Measurements from ENCODE around the gene INHA. TPM values are rescaled to one million over a fixed set of nuclear protein-coding genes. Genes with fewer than 3 reads are reported as not detected.

Gene INHA
- total RNA-seq, 1 donor from 2014 or later: 1.2 TPM

DNA sequence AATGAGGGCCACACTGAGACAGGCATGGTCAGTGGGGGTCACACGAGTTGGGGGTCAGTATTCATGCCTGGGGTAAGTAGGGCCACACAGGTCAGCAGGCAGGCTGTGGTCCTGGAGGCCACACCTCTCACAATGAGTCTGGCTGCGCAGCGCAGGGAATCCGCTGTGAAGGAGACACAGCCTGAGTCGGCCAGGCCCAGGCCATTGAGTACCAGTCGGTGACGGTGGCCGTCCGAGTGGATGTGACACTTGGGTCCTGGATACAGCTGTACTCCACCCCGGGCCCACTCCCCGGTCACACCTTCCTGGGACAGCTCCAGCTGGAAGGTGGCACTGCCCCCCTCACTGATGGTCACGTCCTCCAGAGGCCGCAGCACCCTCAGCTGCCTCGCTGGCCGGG lies 17.8 kb upstream of the INHA start:
- Mint-ChIP-seq H3K27me3 (ENCODE audit: unreplicated experiment) (no peaks in the 10 kb centered on the region), H3K4me1 (ENCODE audit: unreplicated experiment) (peaks cover 15% of the 10 kb centered on the region), H3K36me3 (ENCODE audit: unreplicated experiment) (peaks cover 5% of the 10 kb centered on the region), H3K4me3 (ENCODE audit: unreplicated experiment) (no peak overlapping the region), H3K9me3 (ENCODE audit: unreplicated experiment) (no peaks in the 10 kb centered on the region), H3K27ac (ENCODE audit: unreplicated experiment) (no peak overlapping the region)
- no peak for TF ChIP-seq CTCF (IDR thresholded peaks at IDR 0.05)
- no peak for DNase-seq (ENCODE audit: extremely low spot score, unreplicated experiment)

GRCh38 chr2:219555956-219556355 lies 16.2 kb upstream of the INHA start:
- Mint-ChIP-seq H3K9me3 (ENCODE audit: unreplicated experiment) (no peaks in the 10 kb centered on the region), H3K27me3 (ENCODE audit: unreplicated experiment) (no peaks in the 10 kb centered on the region), H3K27ac (ENCODE audit: unreplicated experiment) (no peak overlapping the region), H3K4me1 (ENCODE audit: unreplicated experiment) (peaks cover 13% of the 10 kb centered on the region), H3K4me3 (ENCODE audit: unreplicated experiment) (no peak overlapping the region), H3K36me3 (ENCODE audit: unreplicated experiment) (peaks cover 5% of the 10 kb centered on the region)
- no peak for DNase-seq (ENCODE audit: extremely low spot score, unreplicated experiment)
- no peak for TF ChIP-seq CTCF (IDR thresholded peaks at IDR 0.05)

GRCh38 chr2:219556413-219556812 lies 15.7 kb upstream of the INHA start:
- no peak for DNase-seq (ENCODE audit: extremely low spot score, unreplicated experiment)
- H3K27me3 Mint-ChIP-seq (ENCODE audit: unreplicated experiment): no peaks in the 10 kb centered on the region
- H3K27ac Mint-ChIP-seq (ENCODE audit: unreplicated experiment): no peak overlapping the region
- no peaks in the 10 kb centered on the region for H3K9me3 Mint-ChIP-seq (ENCODE audit: unreplicated experiment)
- H3K36me3 Mint-ChIP-seq (ENCODE audit: unreplicated experiment): peaks cover 5% of the 10 kb centered on the region
- peaks cover 11% of the 10 kb centered on the region for H3K4me1 Mint-ChIP-seq (ENCODE audit: unreplicated experiment)
- no peak for TF ChIP-seq CTCF (IDR thresholded peaks at IDR 0.05)
- no peak overlapping the region for H3K4me3 Mint-ChIP-seq (ENCODE audit: unreplicated experiment)

- Mint-ChIP-seq H3K27ac (ENCODE audit: unreplicated experiment) (no peak overlapping the region), H3K27me3 (ENCODE audit: unreplicated experiment) (no peaks in the 10 kb centered on the region), H3K4me3 (ENCODE audit: unreplicated experiment) (no peak overlapping the region), H3K4me1 (ENCODE audit: unreplicated experiment) (peaks cover 8% of the 10 kb centered on the region), H3K9me3 (ENCODE audit: unreplicated experiment) (no peaks in the 10 kb centered on the region), H3K36me3 (ENCODE audit: unreplicated experiment) (peaks cover 6% of the 10 kb centered on the region)
- TF ChIP-seq CTCF (IDR thresholded peaks at IDR 0.05): no peak
- DNase-seq (ENCODE audit: extremely low spot score, unreplicated experiment): no peak
These were observed 14.8 kb upstream of the INHA start for GRCh38 chr2:219557320-219557719.

- Mint-ChIP-seq H3K27me3 (ENCODE audit: unreplicated experiment) (no peaks in the 10 kb centered on the region), H3K27ac (ENCODE audit: unreplicated experiment) (no peak overlapping the region), H3K4me1 (ENCODE audit: unreplicated experiment) (peaks cover 7% of the 10 kb centered on the region), H3K4me3 (ENCODE audit: unreplicated experiment) (no peak overlapping the region), H3K36me3 (ENCODE audit: unreplicated experiment) (peaks cover 9% of the 10 kb centered on the region), H3K9me3 (ENCODE audit: unreplicated experiment) (no peaks in the 10 kb centered on the region)
- no peak for TF ChIP-seq CTCF (IDR thresholded peaks at IDR 0.05)
- peak; percentile 83 for DNase-seq (ENCODE audit: extremely low spot score, unreplicated experiment)
These were observed 14.0 kb upstream of the INHA start for GRCh38 chr2:219557791-219558785.
